GM18508 (cell line): ENCODE data around the gene CACNB2.

Source experiments
- ATAC-seq: cut with Tn5 transposase; IDR thresholded peaks from one replicate; pipeline ENCODE4 v1.9.1; 2021; ENCODE audit warnings: moderate number of reproducible peaks; ENCODE audit not compliant: insufficient read depth, unreplicated experiment

CACNB2 gene

GRCh38 chr10:18222866-18223265, 82.6 kb downstream of the CACNB2 start:
- ATAC-seq, result no peak

- no peak for ATAC-seq
Measured at GRCh38 chr10:18223898-18224297, 83.7 kb downstream of the CACNB2 start.

- no peak for ATAC-seq
Measured at GRCh38 chr10:18224626-18225445, 84.6 kb downstream of the CACNB2 start.

- no peak for ATAC-seq
Measured at GRCh38 chr10:18226336-18226735, 86.1 kb downstream of the CACNB2 start.

- no peak for ATAC-seq
Measured at GRCh38 chr10:18229826-18230225, 89.6 kb downstream of the CACNB2 start.

- ATAC-seq, result no peak
Measured at GRCh38 chr10:18230794-18231193, 90.6 kb downstream of the CACNB2 start.

- ATAC-seq, result no peak
Measured at GRCh38 chr10:18231480-18231879, 91.3 kb downstream of the CACNB2 start.

- ATAC-seq, result no peak
Measured at GRCh38 chr10:18233775-18234174, 93.6 kb downstream of the CACNB2 start.

GRCh38 chr10:18235477-18235876, 95.3 kb downstream of the CACNB2 start:
- no peak for ATAC-seq

- no peak for ATAC-seq
Measured at GRCh38 chr10:18236756-18237155, 96.5 kb downstream of the CACNB2 start.

- ATAC-seq, result no peak
Measured at GRCh38 chr10:18238870-18239485, 98.8 kb downstream of the CACNB2 start.

GRCh38 chr10:18240185-18240882, 100.1 kb downstream of the CACNB2 start:
- ATAC-seq, result no peak

GRCh38 chr10:18246967-18247366, 106.7 kb downstream of the CACNB2 start:
- no peak for ATAC-seq

GRCh38 chr10:18252086-18252485, 111.9 kb downstream of the CACNB2 start:
- ATAC-seq, result no peak

- no peak for ATAC-seq
Measured at GRCh38 chr10:18254086-18254485, 113.9 kb downstream of the CACNB2 start.

- no peak for ATAC-seq
Measured at GRCh38 chr10:18254692-18255091, 114.5 kb downstream of the CACNB2 start.

GRCh38 chr10:18260310-18260922, 120.2 kb downstream of the CACNB2 start:
- no peak for ATAC-seq

GRCh38 chr10:18261063-18261610, 120.9 kb downstream of the CACNB2 start:
- no peak for ATAC-seq

GRCh38 chr10:18261768-18262231, 121.6 kb downstream of the CACNB2 start:
- ATAC-seq, result no peak

- ATAC-seq, result no peak
Measured at GRCh38 chr10:18264466-18265050, 124.3 kb downstream of the CACNB2 start.
